GM12878 (cell line): Measurements from ENCODE around the gene SETD9. TPM values are rescaled to one million over a fixed set of nuclear protein-coding genes. Genes with fewer than 3 reads are reported as not detected.

Experiments
- ATAC-seq: fragments of 200-7000 bp; cut with Tn5 transposase; 3 replicates; pipeline ENCODE4 v1.9.1; 2020; ENCODE audit warnings: mild to moderate bottlenecking, moderate library complexity
- BruUV-seq: library from RNA; stranded (reverse); fragments of 400-500 nt; replicated peaks from 2 replicates; lab custom pipeline; 2021; lab: Mats Ljungman, UMichigan
- CTCF ChIA-PET: fragments of 300-600 bp; sonication (Branson Sonifier 250); formaldehyde crosslinking; extraction: SDS; loops from one replicate; lab custom pipeline; 2021; ENCODE audit warnings: inconsistent platforms; lab: Yijun Ruan, JAX
- POLR2A ChIA-PET: fragments of 350-600 bp; formaldehyde crosslinking; extraction: SDS; loops from one replicate; lab custom pipeline; 2021; ENCODE audit warnings: inconsistent platforms; lab: Charles Lee
- RAD21 ChIA-PET: fragments of 300-600 bp; sonication (Branson Sonifier 250); formaldehyde crosslinking; loops from one replicate; lab custom pipeline; 2023; ENCODE audit warnings: antibody characterized with exemption; ENCODE audit not compliant: unreplicated experiment; lab: Charles Lee
- SMC1A ChIA-PET: fragments of 300-600 bp; sonication (Branson Sonifier 250); formaldehyde crosslinking; loops from one replicate; lab custom pipeline; 2023; ENCODE audit not compliant: unreplicated experiment, uncharacterized antibody; lab: Charles Lee
- DNase-seq: peaks from one replicate; pipeline ENCODE4 v3.0.0-alpha.2; 2011; ENCODE audit warnings: low read depth, low spot score
- FAIRE-seq: peaks from 3 replicates; lab custom pipeline; 2011; peaks lifted over from hg19 to GRCh38; lab: Jason Lieb, UNC
- H2AFZ ChIP-seq: 2 replicates; pipeline ENCODE4 v1.6.0; 2011; ENCODE audit warnings: low read depth, low read length, control low read depth; ENCODE audit not compliant: control insufficient read depth
- H3K27ac ChIP-seq: 2 replicates; pipeline ENCODE4 v1.5.1; 2011; ENCODE audit warnings: control low read depth; ENCODE audit not compliant: control insufficient read depth, insufficient read depth
- H3K27me3 ChIP-seq, 2 experiments: replicated peaks in 1 of 2; 2 replicates each; pipeline versions ENCODE4 v1.6.0 to v1.6.1; 2011; ENCODE audit warnings: low read length in 1 of 2; ENCODE audit not compliant: control insufficient read depth in 2 of 2, insufficient read depth in 2 of 2
- H3K36me3 ChIP-seq, 2 experiments: 2 replicates each; pipeline ENCODE4 v1.5.1; 2011; ENCODE audit warnings: low read length in 1 of 2; ENCODE audit not compliant: control insufficient read depth in 2 of 2, insufficient read depth in 2 of 2
- H3K4me1 ChIP-seq: 2 replicates; pipeline ENCODE4 v1.6.1; 2011; ENCODE audit warnings: mild to moderate bottlenecking, low read length, moderate library complexity, mixed read lengths; ENCODE audit not compliant: control insufficient read depth, insufficient read depth
- H3K4me2 ChIP-seq: 2 replicates; pipeline ENCODE4 v1.6.0; 2011; ENCODE audit warnings: control low read depth; ENCODE audit not compliant: control insufficient read depth, insufficient read depth
- H3K4me3 ChIP-seq: fragments of 200-600 bp; sonication (generic); 2 replicates; pipeline ENCODE4 v1.5.1; 2016
- H3K79me2 ChIP-seq: 2 replicates; pipeline ENCODE4 v1.6.0; 2011; ENCODE audit warnings: low read length; ENCODE audit not compliant: control insufficient read depth, insufficient read depth
- H3K9ac ChIP-seq: 2 replicates; pipeline ENCODE4 v1.8.0; 2011; ENCODE audit warnings: low read length, control low read depth, mixed read lengths; ENCODE audit not compliant: control insufficient read depth, insufficient read depth
- H3K9me3 ChIP-seq: replicated peaks from 3 replicates; pipeline ENCODE4 v1.5.1; 2011; ENCODE audit warnings: mild to moderate bottlenecking, low read length; ENCODE audit not compliant: control insufficient read depth, insufficient read depth
- H4K20me1 ChIP-seq: 2 replicates; pipeline ENCODE4 v1.6.0; 2011; ENCODE audit not compliant: control insufficient read depth, insufficient read depth
- CBX3 ChIP-seq: fragments of 200-600 bp; sonication (generic); IDR thresholded peaks from 2 replicates; pipeline ENCODE4 v1.6.1; 2016; ENCODE audit warnings: low read depth, borderline replicate concordance
- CREM ChIP-seq: IDR thresholded peaks from 2 replicates; pipeline ENCODE4 v1.6.1; 2014; ENCODE audit warnings: antibody characterized with exemption, low read depth
- NR2C2 ChIP-seq: IDR thresholded peaks from 2 replicates; pipeline ENCODE4 v1.6.1; 2011; ENCODE audit warnings: borderline replicate concordance, low read depth; ENCODE audit not compliant: control insufficient read depth, insufficient read length
- PAX8 ChIP-seq: fragments of 450-650 bp; IDR thresholded peaks from 2 replicates; pipeline ENCODE4 v1.6.1; 2017; ENCODE audit warnings: mild to moderate bottlenecking, moderate library complexity
- RELA ChIP-seq: fragments of 450-650 bp; IDR thresholded peaks from 2 replicates; pipeline ENCODE4 v1.8.0; 2014; ENCODE audit warnings: borderline replicate concordance; ENCODE audit not compliant: partially characterized antibody
- STAT3 ChIP-seq: IDR thresholded peaks from 2 replicates; pipeline ENCODE4 v1.6.1; 2011; ENCODE audit warnings: low read depth, low read length, improper control_type of control experiment
- ZNF217 ChIP-seq: fragments of 450-650 bp; IDR thresholded peaks from 2 replicates; pipeline ENCODE4 v1.6.1; 2017; ENCODE audit warnings: antibody characterized with exemption, mild to moderate bottlenecking
- WGBS: methylation state at CpG from one replicate; pipeline ENCODE4 v1.1.6; 2016; ENCODE audit warnings: low lambda C conversion rate; ENCODE audit not compliant: insufficient replicate concordance, insufficient coverage; ENCODE audit errors: missing lambda C conversion rate; 5-methylcytosine and 5-hydroxymethylcytosine counted together
- in situ Hi-C: fragments of 300-500 bp; cut with MboI; formaldehyde crosslinking; loops from 9 replicates; pipeline ENCODE4 v1.14.3; 2018; ENCODE audit warnings: mixed read lengths
- intact Hi-C: fragments of 100-400 bp; cut with micrococcal nuclease; formaldehyde crosslinking; loops from one replicate; pipeline ENCODE4 v1.14.2; 2022; ENCODE audit not compliant: unreplicated experiment
- polyA plus RNA-seq, 11 experiments: library from polyadenylated mRNA; depleted of rRNA in 4 of 11; unstranded in 6 of 11; stranded (reverse) in 5 of 11; fragments of >200 nt; fragmentation: Nextera tagmentation in 4 of 11; fragmentation: Illumina TruSeq in 1 of 11; extraction: Ambion mirVana in 4 of 11; extraction: Trizol in 1 of 11; gene quantifications; 1 replicate in 1 of 11; 2 replicates in 10 of 11; pipeline versions ENCODE4 v1.2.1 to v1.2.3, GENCODE V29; 2011 to 2016; ENCODE audit warnings: inconsistent platforms in 2 of 11, missing spikeins in 2 of 11, low read depth in 1 of 11
- total RNA-seq, 4 experiments: library from RNA; depleted of rRNA in 3 of 4; stranded (reverse); fragments of >200 nt in 3 of 4; fragmentation: Illumina TruSeq in 1 of 4; extraction: Trizol in 1 of 4; gene quantifications; 2 replicates each; pipeline versions ENCODE4 v1.2.1 to v1.2.3, GENCODE V29; 2013 to 2021
- TF ChIP-seq, protein P1 (sequence below), 3 experiments: IDR thresholded peaks in 2 of 3; conservative IDR thresholded peaks in 1 of 3; 2 replicates each; pipeline ENCODE4 v1.5.1; 2011; ENCODE audit warnings: low read depth in 3 of 3, low read length in 3 of 3, mild to moderate bottlenecking in 3 of 3, control low read depth in 2 of 3, moderate library complexity in 2 of 3, inconsistent platforms in 1 of 3, mixed read lengths in 1 of 3; ENCODE audit not compliant: control insufficient read depth in 2 of 3, insufficient read depth in 1 of 3; ENCODE audit errors: extremely low read depth in 1 of 3
- TF ChIP-seq, protein P2 (sequence below): fragments of 450-650 bp; conservative IDR thresholded peaks from 2 replicates; pipeline ENCODE4 v1.6.1; 2017; ENCODE audit warnings: mild to moderate bottlenecking, moderate library complexity
- TF ChIP-seq, protein P3 (sequence below): fragments of 450-650 bp; IDR thresholded peaks from 2 replicates; pipeline ENCODE4 v1.6.1; 2014; ENCODE audit warnings: mild to moderate bottlenecking
- TF ChIP-seq, protein P4 (sequence below): IDR thresholded peaks from 2 replicates; pipeline ENCODE4 v1.6.1; 2012; ENCODE audit warnings: mild to moderate bottlenecking, low read depth, low read length
- TF ChIP-seq, protein P5 (sequence below): fragments of 450-650 bp; IDR thresholded peaks from 2 replicates; pipeline ENCODE4 v1.6.1; 2017; ENCODE audit warnings: mild to moderate bottlenecking, low read depth, inconsistent platforms; ENCODE audit not compliant: poor library complexity, severe bottlenecking

SETD9 gene
- total and polyA plus RNA-seq, 10 of the 15 experiments (the other 5 are each of a cell fraction or from before 2014, with no cell fraction given): 8.7 to 17.8 (median 12.6) TPM

DNA sequence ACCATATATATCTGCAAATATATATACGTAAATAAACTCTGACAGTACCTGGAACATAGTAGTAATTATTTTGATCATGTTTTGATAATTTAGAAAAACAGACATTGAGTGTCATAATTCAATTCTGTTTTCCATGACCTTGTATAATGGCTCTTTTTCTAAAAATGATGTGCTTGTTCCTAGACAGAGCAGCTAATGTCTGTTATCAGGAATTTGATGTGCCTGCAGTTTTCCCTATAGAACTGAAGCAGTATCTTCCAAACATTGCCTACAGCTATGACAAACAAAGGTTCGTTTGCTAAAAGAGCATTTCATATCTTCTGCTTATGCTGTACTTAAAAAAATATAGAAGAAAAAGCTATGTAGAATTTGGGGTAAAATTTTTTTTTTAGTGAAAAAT is 5.3 kb downstream of the SETD9 start:
- ChIA-PET CTCF (interaction anchor here (1.2 to 2.7 kb wide), 3 partner anchors 12 to 224 kb away, joined by 3 to 10 read pairs (median 3); no protein-coding TSS in a partner anchor), POLR2A (interaction anchor here (0.6 kb wide), 1 partner anchor 248 kb away, joined by 3 read pairs; no protein-coding TSS in a partner anchor), RAD21 (interaction anchor here (0.7 kb wide), 1 partner anchor 36 kb away, joined by 3 read pairs; no protein-coding TSS in a partner anchor), SMC1A (interaction anchor here (1.3 kb wide), 1 partner anchor 21 kb away, joined by 3 read pairs; no protein-coding TSS in a partner anchor)
- H3K36me3 ChIP-seq: no peaks in the 10 kb centered on the region
- H3K9me3 ChIP-seq: no peaks in the 10 kb centered on the region
- ATAC-seq: no peak
- H4K20me1 ChIP-seq: no peaks in the 10 kb centered on the region
- WGBS: 92% methylated on average over 2 of the region's 2 CpGs
- H3K4me2 ChIP-seq: no peak overlapping the region
- peaks cover 2% of the 10 kb centered on the region; the same call in 1 of the 2 replicates for H3K79me2 ChIP-seq
- no peaks in the 10 kb centered on the region for H3K27me3 ChIP-seq
- no peak overlapping the region for H3K27ac ChIP-seq
- in situ Hi-C loops (loop anchor here (25.0 kb wide), 1 partner anchor 1548 kb away; the partner anchor contains the start of gene PLK2), intact Hi-C loops (no loop called here)
- BruUV-seq: no TSS peak
- no peak for FAIRE-seq
- no peak overlapping the region for H2AFZ ChIP-seq
- H3K9ac ChIP-seq: no peak overlapping the region
- H3K4me1 ChIP-seq: peaks cover 7% of the 10 kb centered on the region
- no peak overlapping the region for H3K4me3 ChIP-seq
- DNase-seq: no peak
- TF ChIP-seq PAX8 (no peak), NR2C2 (no peak), ZNF217 (no peak), RELA (no peak), CREM (no peak), STAT3 (no peak), CBX3 (no peak)
- TF ChIP-seq, protein P1, sequence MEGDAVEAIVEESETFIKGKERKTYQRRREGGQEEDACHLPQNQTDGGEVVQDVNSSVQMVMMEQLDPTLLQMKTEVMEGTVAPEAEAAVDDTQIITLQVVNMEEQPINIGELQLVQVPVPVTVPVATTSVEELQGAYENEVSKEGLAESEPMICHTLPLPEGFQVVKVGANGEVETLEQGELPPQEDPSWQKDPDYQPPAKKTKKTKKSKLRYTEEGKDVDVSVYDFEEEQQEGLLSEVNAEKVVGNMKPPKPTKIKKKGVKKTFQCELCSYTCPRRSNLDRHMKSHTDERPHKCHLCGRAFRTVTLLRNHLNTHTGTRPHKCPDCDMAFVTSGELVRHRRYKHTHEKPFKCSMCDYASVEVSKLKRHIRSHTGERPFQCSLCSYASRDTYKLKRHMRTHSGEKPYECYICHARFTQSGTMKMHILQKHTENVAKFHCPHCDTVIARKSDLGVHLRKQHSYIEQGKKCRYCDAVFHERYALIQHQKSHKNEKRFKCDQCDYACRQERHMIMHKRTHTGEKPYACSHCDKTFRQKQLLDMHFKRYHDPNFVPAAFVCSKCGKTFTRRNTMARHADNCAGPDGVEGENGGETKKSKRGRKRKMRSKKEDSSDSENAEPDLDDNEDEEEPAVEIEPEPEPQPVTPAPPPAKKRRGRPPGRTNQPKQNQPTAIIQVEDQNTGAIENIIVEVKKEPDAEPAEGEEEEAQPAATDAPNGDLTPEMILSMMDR (IDR thresholded peaks at IDR 0.05 in 2 of 3, conservative IDR thresholded peaks at IDR 0.05 in 1 of 3; ENCODE audit: control insufficient read depth in 2 of 3, extremely low read depth in 1 of 3, insufficient read depth in 1 of 3, low read depth in 3 of 3, low read length in 3 of 3): no peak
- TF ChIP-seq, protein P2, sequence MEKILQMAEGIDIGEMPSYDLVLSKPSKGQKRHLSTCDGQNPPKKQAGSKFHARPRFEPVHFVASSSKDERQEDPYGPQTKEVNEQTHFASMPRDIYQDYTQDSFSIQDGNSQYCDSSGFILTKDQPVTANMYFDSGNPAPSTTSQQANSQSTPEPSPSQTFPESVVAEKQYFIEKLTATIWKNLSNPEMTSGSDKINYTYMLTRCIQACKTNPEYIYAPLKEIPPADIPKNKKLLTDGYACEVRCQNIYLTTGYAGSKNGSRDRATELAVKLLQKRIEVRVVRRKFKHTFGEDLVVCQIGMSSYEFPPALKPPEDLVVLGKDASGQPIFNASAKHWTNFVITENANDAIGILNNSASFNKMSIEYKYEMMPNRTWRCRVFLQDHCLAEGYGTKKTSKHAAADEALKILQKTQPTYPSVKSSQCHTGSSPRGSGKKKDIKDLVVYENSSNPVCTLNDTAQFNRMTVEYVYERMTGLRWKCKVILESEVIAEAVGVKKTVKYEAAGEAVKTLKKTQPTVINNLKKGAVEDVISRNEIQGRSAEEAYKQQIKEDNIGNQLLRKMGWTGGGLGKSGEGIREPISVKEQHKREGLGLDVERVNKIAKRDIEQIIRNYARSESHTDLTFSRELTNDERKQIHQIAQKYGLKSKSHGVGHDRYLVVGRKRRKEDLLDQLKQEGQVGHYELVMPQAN: no peak
- TF ChIP-seq, protein P3, sequence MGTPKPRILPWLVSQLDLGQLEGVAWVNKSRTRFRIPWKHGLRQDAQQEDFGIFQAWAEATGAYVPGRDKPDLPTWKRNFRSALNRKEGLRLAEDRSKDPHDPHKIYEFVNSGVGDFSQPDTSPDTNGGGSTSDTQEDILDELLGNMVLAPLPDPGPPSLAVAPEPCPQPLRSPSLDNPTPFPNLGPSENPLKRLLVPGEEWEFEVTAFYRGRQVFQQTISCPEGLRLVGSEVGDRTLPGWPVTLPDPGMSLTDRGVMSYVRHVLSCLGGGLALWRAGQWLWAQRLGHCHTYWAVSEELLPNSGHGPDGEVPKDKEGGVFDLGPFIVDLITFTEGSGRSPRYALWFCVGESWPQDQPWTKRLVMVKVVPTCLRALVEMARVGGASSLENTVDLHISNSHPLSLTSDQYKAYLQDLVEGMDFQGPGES: no peak
- TF ChIP-seq, protein P4, sequence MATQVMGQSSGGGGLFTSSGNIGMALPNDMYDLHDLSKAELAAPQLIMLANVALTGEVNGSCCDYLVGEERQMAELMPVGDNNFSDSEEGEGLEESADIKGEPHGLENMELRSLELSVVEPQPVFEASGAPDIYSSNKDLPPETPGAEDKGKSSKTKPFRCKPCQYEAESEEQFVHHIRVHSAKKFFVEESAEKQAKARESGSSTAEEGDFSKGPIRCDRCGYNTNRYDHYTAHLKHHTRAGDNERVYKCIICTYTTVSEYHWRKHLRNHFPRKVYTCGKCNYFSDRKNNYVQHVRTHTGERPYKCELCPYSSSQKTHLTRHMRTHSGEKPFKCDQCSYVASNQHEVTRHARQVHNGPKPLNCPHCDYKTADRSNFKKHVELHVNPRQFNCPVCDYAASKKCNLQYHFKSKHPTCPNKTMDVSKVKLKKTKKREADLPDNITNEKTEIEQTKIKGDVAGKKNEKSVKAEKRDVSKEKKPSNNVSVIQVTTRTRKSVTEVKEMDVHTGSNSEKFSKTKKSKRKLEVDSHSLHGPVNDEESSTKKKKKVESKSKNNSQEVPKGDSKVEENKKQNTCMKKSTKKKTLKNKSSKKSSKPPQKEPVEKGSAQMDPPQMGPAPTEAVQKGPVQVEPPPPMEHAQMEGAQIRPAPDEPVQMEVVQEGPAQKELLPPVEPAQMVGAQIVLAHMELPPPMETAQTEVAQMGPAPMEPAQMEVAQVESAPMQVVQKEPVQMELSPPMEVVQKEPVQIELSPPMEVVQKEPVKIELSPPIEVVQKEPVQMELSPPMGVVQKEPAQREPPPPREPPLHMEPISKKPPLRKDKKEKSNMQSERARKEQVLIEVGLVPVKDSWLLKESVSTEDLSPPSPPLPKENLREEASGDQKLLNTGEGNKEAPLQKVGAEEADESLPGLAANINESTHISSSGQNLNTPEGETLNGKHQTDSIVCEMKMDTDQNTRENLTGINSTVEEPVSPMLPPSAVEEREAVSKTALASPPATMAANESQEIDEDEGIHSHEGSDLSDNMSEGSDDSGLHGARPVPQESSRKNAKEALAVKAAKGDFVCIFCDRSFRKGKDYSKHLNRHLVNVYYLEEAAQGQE: no peak
- TF ChIP-seq, protein P5, sequence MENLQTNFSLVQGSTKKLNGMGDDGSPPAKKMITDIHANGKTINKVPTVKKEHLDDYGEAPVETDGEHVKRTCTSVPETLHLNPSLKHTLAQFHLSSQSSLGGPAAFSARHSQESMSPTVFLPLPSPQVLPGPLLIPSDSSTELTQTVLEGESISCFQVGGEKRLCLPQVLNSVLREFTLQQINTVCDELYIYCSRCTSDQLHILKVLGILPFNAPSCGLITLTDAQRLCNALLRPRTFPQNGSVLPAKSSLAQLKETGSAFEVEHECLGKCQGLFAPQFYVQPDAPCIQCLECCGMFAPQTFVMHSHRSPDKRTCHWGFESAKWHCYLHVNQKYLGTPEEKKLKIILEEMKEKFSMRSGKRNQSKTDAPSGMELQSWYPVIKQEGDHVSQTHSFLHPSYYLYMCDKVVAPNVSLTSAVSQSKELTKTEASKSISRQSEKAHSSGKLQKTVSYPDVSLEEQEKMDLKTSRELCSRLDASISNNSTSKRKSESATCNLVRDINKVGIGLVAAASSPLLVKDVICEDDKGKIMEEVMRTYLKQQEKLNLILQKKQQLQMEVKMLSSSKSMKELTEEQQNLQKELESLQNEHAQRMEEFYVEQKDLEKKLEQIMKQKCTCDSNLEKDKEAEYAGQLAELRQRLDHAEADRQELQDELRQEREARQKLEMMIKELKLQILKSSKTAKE: no peak
